MM.1S (cell line): ENCODE data around the gene ATP9A.

ENCODE experiments used
- DNase-seq: peaks from one replicate; pipeline ENCODE4 v3.0.0-alpha.2; 2015
- H2AFZ ChIP-seq: fragments of 300-600 bp; sonication (generic); 2 replicates; pipeline ENCODE4 v1.6.0; 2016; ENCODE audit warnings: antibody characterized with exemption, low read length
- H3F3A ChIP-seq: fragments of 300-600 bp; sonication (generic); 2 replicates; pipeline ENCODE4 v1.6.1; 2016; ENCODE audit warnings: mild to moderate bottlenecking, antibody characterized with exemption, low read length, moderate library complexity, mixed read lengths; ENCODE audit not compliant: insufficient read depth
- H3K27ac ChIP-seq: fragments of 300-600 bp; sonication (generic); 2 replicates; pipeline ENCODE4 v1.5.1; 2016; ENCODE audit warnings: mild to moderate bottlenecking, low read length
- H3K27me3 ChIP-seq: fragments of 300-600 bp; sonication (generic); replicated peaks from 2 replicates; pipeline ENCODE4 v1.6.0; 2016; ENCODE audit warnings: low read length; ENCODE audit not compliant: insufficient read depth
- H3K36me3 ChIP-seq: fragments of 300-600 bp; sonication (generic); replicated peaks from 2 replicates; pipeline ENCODE4 v1.6.1; 2016; ENCODE audit warnings: mild to moderate bottlenecking, low read length, mixed read lengths; ENCODE audit not compliant: insufficient read depth
- H3K4me1 ChIP-seq: fragments of 300-600 bp; sonication (generic); 2 replicates; pipeline ENCODE4 v1.6.1; 2016; ENCODE audit warnings: low read length, mixed read lengths
- H3K4me2 ChIP-seq: fragments of 300-600 bp; sonication (generic); 2 replicates; pipeline ENCODE4 v1.6.0; 2016; ENCODE audit warnings: low read depth, low read length
- H3K4me3 ChIP-seq: fragments of 300-600 bp; sonication (generic); 2 replicates; pipeline ENCODE4 v1.5.1; 2016; ENCODE audit warnings: low read length, mixed read lengths
- H3K79me2 ChIP-seq: fragments of 300-600 bp; sonication (generic); 2 replicates; pipeline ENCODE4 v1.6.1; 2016; ENCODE audit warnings: mixed run types, low read length, mixed read lengths
- H3K9ac ChIP-seq: fragments of 300-600 bp; sonication (generic); 2 replicates; pipeline ENCODE4 v1.6.1; 2016; ENCODE audit warnings: low read length, mixed read lengths
- H3K9me2 ChIP-seq: fragments of 300-600 bp; sonication (generic); replicated peaks from 2 replicates; pipeline ENCODE4 v1.6.1; 2016; ENCODE audit warnings: mild to moderate bottlenecking, low read length, mixed read lengths; ENCODE audit not compliant: insufficient read depth
- H3K9me3 ChIP-seq: fragments of 300-600 bp; sonication (generic); replicated peaks from 2 replicates; pipeline ENCODE4 v1.6.1; 2016; ENCODE audit warnings: mild to moderate bottlenecking, low read length, mixed read lengths; ENCODE audit not compliant: insufficient read depth
- H4K20me1 ChIP-seq: fragments of 300-600 bp; sonication (generic); 2 replicates; pipeline ENCODE4 v1.6.1; 2016; ENCODE audit warnings: mild to moderate bottlenecking, low read length, moderate library complexity, mixed read lengths; ENCODE audit not compliant: insufficient read depth
- EZH2 ChIP-seq: fragments of 300-600 bp; sonication (generic); optimal IDR thresholded peaks from 2 replicates; pipeline ENCODE3; 2017; ENCODE audit warnings: low read depth, mild to moderate bottlenecking, antibody characterized with exemption, low read length, mixed read lengths
- EZH2phosphoT487 ChIP-seq: fragments of 300-600 bp; sonication (generic); IDR thresholded peaks from 2 replicates; pipeline ENCODE4 v1.6.1; 2018; ENCODE audit warnings: antibody characterized with exemption, low read length
- TF ChIP-seq, protein P1 (sequence below): fragments of 300-600 bp; sonication (generic); IDR thresholded peaks from 2 replicates; pipeline ENCODE4 v1.5.1; 2016; ENCODE audit warnings: antibody characterized with exemption, low read length, mixed read lengths

The ATP9A gene

GRCh38 chr20:51602131-51602530, 166.1 kb downstream of the ATP9A start:
- no peaks in the 10 kb centered on the region for H3K9me3 ChIP-seq
- no peaks in the 10 kb centered on the region for H3K79me2 ChIP-seq
- no peak for DNase-seq
- H4K20me1 ChIP-seq = no peaks in the 10 kb centered on the region
- H2AFZ ChIP-seq = no peak overlapping the region
- no peaks in the 10 kb centered on the region for H3K36me3 ChIP-seq
- H3K4me1 ChIP-seq = no peaks in the 10 kb centered on the region
- H3K27me3 ChIP-seq = no peaks in the 10 kb centered on the region
- no peak overlapping the region for H3K4me3 ChIP-seq
- no peak overlapping the region for H3K4me2 ChIP-seq
- H3K9ac ChIP-seq = no peak overlapping the region
- H3K9me2 ChIP-seq = no peaks in the 10 kb centered on the region
- H3K27ac ChIP-seq = no peak overlapping the region
- no peaks in the 10 kb centered on the region for H3F3A ChIP-seq
- TF ChIP-seq EZH2phosphoT487 (no peak), EZH2 (no peak)
- TF ChIP-seq, protein P1, sequence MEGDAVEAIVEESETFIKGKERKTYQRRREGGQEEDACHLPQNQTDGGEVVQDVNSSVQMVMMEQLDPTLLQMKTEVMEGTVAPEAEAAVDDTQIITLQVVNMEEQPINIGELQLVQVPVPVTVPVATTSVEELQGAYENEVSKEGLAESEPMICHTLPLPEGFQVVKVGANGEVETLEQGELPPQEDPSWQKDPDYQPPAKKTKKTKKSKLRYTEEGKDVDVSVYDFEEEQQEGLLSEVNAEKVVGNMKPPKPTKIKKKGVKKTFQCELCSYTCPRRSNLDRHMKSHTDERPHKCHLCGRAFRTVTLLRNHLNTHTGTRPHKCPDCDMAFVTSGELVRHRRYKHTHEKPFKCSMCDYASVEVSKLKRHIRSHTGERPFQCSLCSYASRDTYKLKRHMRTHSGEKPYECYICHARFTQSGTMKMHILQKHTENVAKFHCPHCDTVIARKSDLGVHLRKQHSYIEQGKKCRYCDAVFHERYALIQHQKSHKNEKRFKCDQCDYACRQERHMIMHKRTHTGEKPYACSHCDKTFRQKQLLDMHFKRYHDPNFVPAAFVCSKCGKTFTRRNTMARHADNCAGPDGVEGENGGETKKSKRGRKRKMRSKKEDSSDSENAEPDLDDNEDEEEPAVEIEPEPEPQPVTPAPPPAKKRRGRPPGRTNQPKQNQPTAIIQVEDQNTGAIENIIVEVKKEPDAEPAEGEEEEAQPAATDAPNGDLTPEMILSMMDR = no peak

DNA sequence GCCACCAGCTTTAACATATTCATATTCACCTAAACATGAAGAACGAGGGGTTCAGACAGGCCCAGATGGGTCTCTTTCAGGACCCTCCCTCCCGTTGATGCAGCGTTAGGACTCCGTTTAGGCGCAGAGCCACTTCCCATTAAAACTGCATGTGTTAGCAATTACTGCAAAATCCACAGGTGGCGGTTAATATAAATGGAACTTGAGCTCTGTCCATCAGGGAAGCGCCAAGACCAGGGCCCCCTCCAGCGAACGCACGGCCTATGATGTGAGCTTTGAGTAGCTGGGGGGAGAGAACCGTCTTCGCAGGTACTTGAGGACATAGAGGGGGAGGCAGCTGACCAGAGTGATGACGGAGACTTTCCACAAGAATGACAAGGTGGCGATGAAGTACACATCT, 167.2 kb downstream of the ATP9A start:
- Histone ChIP-seq H3K9ac (no peak overlapping the region), H3K9me2 (no peaks in the 10 kb centered on the region), H3K4me1 (no peaks in the 10 kb centered on the region), H3K27ac (no peak overlapping the region), H3K9me3 (no peaks in the 10 kb centered on the region), H3K4me3 (no peak overlapping the region), H3K27me3 (no peaks in the 10 kb centered on the region), H3F3A (no peaks in the 10 kb centered on the region), H3K4me2 (no peak overlapping the region), H4K20me1 (no peaks in the 10 kb centered on the region), H3K79me2 (no peaks in the 10 kb centered on the region), H2AFZ (no peak overlapping the region), H3K36me3 (no peaks in the 10 kb centered on the region)
- TF ChIP-seq, protein P1 = no peak
- TF ChIP-seq EZH2 (no peak), EZH2phosphoT487 (no peak)
- DNase-seq = no peak

GRCh38 chr20:51600016-51600420, 168.2 kb downstream of the ATP9A start:
- H3K4me3 ChIP-seq = no peak overlapping the region
- no peaks in the 10 kb centered on the region for H3K9me3 ChIP-seq
- H3K9me2 ChIP-seq = no peaks in the 10 kb centered on the region
- no peak for DNase-seq
- H3K4me1 ChIP-seq = no peaks in the 10 kb centered on the region
- no peaks in the 10 kb centered on the region for H4K20me1 ChIP-seq
- no peak overlapping the region for H3K9ac ChIP-seq
- H3K36me3 ChIP-seq = no peaks in the 10 kb centered on the region
- TF ChIP-seq, protein P1 = no peak
- no peak for TF ChIP-seq EZH2phosphoT487
- no peak for TF ChIP-seq EZH2
- H3K79me2 ChIP-seq = no peaks in the 10 kb centered on the region
- H3K4me2 ChIP-seq = no peak overlapping the region
- no peaks in the 10 kb centered on the region for H3K27me3 ChIP-seq
- no peaks in the 10 kb centered on the region for H3F3A ChIP-seq
- no peak overlapping the region for H2AFZ ChIP-seq
- H3K27ac ChIP-seq = no peak overlapping the region
